Mucosa of rectum (tissue), 2 donors: ENCODE data around the gene ACACA.
"Not testable (repeated sequence)": the region's sequence is repeated elsewhere in the genome, so short reads cannot be mapped to it uniquely, and the experiment has no call there.

Source experiments
- H3K27ac ChIP-seq, 2 donors: one replicate each; pipeline ENCODE4 v1.7.0; 2013; ENCODE audit warnings: inconsistent platforms in 2 of 2, low read depth in 2 of 2, low read length in 2 of 2
- H3K27me3 ChIP-seq, 2 donors: one replicate each; pipeline ENCODE4 v1.7.0; 2013; ENCODE audit warnings: low read length in 2 of 2; ENCODE audit not compliant: control insufficient read depth in 2 of 2, insufficient read depth in 2 of 2
- H3K36me3 ChIP-seq, 2 donors: one replicate each; pipeline ENCODE4 v1.7.0; 2013; ENCODE audit warnings: low read length in 2 of 2; ENCODE audit not compliant: control insufficient read depth in 2 of 2, insufficient read depth in 2 of 2
- H3K4me1 ChIP-seq, 2 donors: one replicate each; pipeline ENCODE4 v1.7.0; 2013; ENCODE audit warnings: low read length in 2 of 2, mild to moderate bottlenecking in 1 of 2; ENCODE audit not compliant: control insufficient read depth in 2 of 2, insufficient read depth in 2 of 2
- H3K4me3 ChIP-seq, 2 donors: one replicate each; pipeline ENCODE4 v1.7.0; 2013; ENCODE audit warnings: low read length in 2 of 2
- H3K9ac ChIP-seq, 2 donors: one replicate each; pipeline ENCODE4 v1.7.0; 2013; ENCODE audit warnings: low read length in 2 of 2, low read depth in 1 of 2, mild to moderate bottlenecking in 1 of 2
- H3K9me3 ChIP-seq, 2 donors: one replicate each; pipeline ENCODE4 v1.7.0; 2013; ENCODE audit warnings: low read length in 2 of 2; ENCODE audit not compliant: control insufficient read depth in 2 of 2
- donor health status: healthy.
- donor health status: Normal muscosa, but diverticular disease.

The ACACA gene

DNA sequence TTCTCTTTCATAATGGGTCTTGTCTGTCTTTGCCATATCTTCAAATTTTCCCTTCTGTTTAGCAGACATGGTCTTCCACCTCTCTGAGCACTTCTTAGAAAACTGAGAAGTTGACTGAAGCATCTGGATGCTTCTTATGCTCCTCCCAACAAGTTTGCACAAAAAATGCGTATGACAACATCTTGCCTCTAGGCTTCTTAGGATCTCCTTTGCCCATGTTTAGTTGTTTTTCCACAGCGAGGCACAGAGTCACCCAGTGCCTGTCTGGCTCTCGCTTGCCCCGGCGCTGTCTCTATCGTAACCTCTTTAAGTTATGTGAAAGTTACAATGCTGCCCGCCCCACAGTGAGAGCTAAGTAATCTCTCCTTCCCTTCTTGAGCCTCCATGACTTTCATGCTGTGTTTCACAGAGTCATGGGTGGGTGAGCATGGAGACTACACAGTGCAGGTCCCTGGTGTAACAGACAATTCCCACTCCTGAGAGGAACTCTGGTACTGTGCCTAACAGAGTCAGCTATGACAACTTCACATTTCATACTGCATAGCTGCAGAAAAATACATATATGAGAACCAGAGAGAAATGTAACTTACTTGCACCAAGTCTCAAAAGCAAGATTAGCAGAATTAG lies 262.4 kb downstream of the ACACA start:
- Histone ChIP-seq H3K36me3 (peaks cover 2 to 4% of the 10 kb centered on the region in 2 donors), H3K4me3 (no peak overlapping the region), H3K9ac (no peak overlapping the region), H3K27ac (no peak overlapping the region), H3K27me3 (no peaks in the 10 kb centered on the region), H3K4me1 (peaks cover 0 to 5% of the 10 kb centered on the region in 2 donors), H3K9me3 (no peaks in the 10 kb centered on the region)

DNA sequence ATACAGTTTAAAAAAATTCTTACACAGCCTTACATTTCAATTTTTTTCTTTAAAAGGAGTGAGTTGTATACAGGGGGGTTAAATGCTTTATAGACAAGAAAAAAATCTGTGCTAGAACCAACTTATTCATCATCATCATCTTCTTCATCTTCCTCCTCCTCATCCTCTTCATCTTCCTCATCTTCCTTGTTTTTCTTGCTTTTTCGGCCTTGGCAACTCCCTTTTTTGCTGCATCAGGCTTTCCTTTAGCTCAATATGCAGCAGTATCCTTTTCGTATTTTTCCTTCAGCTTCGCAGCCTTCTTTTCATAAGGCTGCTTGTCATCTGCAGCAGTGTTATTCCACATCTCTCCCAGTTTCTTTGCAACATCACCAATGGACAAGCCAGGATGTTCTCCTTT lies 263.1 kb downstream of the ACACA start:
- not testable (repeated sequence) for H3K27ac ChIP-seq, H3K9me3 ChIP-seq, H3K27me3 ChIP-seq, H3K9ac ChIP-seq, H3K36me3 ChIP-seq, H3K4me1 ChIP-seq, H3K4me3 ChIP-seq

DNA sequence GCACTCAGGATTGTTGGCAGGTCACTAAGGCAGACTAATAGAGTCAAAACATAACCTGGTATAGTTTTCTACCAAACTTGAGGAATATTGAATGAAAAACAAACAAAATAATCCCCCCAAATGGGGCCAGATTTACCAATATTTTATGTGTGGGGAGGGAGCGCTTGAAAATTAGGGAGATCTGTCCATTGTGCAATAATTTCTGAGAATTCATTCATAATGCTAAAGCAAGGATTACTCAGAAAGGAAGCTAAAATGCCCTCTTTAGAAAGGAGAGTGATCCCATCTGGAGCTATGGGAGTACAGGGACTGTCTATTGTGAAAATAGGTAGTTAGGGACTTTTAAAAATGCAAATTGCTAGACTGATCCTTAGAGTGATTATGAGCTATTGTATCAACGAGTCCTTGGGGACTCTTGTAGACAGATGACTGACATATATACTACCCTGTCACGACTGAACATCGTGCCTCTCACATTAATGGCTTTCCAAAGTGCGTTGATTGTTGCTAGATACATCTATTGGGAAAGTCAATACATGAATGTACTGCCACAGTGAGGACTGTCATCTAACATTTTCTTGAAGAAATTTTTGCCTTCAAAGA lies 264.2 kb downstream of the ACACA start:
- peaks cover 2 to 4% of the 10 kb centered on the region in 2 donors for H3K36me3 ChIP-seq

DNA sequence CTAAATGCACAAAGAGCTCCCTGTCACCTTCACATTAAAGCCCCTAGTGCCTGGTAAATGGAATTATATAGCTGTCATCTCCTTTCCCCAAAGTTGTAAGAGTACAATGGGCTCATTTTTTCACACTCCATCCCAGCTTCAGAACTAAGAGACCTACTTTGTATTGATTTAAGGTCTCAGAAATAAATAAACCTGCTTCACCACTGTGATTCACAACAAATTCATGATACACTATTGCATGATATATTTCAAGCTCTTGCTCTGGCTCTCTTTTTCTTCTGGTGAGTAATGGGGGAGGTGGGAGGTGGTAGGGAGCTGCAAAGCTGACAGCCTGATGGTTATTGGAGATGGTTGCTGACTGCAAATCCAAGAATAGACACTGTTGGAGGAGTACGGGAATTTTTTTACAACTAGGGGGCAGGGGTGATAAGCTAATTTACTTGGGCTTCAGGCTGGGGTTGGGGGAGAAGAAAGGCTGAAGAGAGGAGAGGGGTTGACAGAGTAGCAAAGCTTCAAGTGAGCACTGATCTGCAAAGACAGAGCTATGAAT lies 268.0 kb downstream of the ACACA start:
- H3K9me3 ChIP-seq = no peaks in the 10 kb centered on the region
- H3K27ac ChIP-seq = no peak overlapping the region
- H3K4me3 ChIP-seq = no peak overlapping the region
- no peaks in the 10 kb centered on the region for H3K4me1 ChIP-seq
- H3K36me3 ChIP-seq = peaks cover 2 to 6% of the 10 kb centered on the region in 2 donors
- H3K27me3 ChIP-seq = no peaks in the 10 kb centered on the region
- no peak overlapping the region for H3K9ac ChIP-seq

More for the DNA sequence above, 264.2 kb downstream of the ACACA start:
- Histone ChIP-seq H3K4me3 (no peak overlapping the region), H3K4me1 (peaks cover 0 to 3% of the 10 kb centered on the region in 2 donors), H3K27me3 (no peaks in the 10 kb centered on the region), H3K27ac (no peak overlapping the region), H3K9ac (no peak overlapping the region), H3K9me3 (no peaks in the 10 kb centered on the region)

DNA sequence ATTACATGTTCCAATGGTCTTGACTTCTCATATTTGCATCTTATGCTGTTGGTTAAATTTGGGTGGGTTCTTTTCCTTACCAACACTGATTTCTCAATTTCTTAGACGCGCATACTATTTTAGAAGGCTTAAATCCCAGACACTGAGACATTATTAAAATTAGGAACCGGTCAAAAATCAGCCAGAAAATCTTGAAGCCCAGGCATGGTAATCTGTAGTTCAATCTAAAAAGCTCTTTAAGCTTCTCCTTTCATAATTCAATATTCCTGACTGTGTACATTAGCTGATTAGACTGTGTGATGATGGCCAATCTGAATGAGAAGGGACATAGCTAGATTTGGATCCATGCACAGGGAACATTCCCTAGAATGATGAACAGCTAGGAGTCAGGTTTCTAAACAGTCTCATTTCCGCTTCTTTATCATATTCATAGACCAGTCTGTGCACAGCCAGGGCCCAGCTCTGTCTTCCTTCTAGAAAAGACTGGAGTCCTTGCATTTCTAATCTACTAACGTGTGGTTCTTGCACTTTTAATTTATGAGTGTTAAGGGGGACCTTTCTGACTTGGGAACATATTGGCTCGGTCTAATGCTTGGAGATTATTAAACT lies 268.6 kb downstream of the ACACA start:
- no peak overlapping the region for H3K4me3 ChIP-seq
- H3K27ac ChIP-seq = no peak overlapping the region
- no peaks in the 10 kb centered on the region for H3K4me1 ChIP-seq
- peaks cover 2 to 6% of the 10 kb centered on the region in 2 donors for H3K36me3 ChIP-seq
- no peaks in the 10 kb centered on the region for H3K9me3 ChIP-seq
- no peaks in the 10 kb centered on the region for H3K27me3 ChIP-seq
- H3K9ac ChIP-seq = no peak overlapping the region

DNA sequence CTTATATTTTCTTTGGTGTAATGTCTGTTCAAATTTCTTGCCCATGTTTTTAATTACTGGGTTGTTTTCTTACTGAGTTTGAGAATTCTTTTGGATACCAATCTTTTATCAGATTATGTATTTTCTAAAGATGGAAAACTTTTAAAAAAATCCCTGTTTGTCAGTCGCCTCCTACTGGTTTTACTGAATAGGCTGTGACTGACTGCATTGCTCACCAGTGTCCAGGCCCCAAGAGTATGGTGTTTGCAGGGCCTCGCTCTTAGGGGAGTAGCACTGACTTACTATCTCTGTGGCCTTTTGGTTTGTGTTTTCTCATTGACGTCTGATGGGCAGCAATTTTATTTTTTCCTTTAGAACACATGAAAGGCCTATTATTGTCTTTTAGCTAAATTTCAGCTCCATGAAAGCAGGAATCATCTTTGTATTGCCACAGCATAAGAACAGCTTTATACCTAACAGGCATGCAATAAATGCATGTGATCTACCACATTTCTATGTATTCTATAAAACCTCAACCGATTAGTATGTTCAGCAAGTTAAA lies 269.5 kb downstream of the ACACA start:
- Histone ChIP-seq H3K9me3 (no peaks in the 10 kb centered on the region), H3K9ac (no peak overlapping the region), H3K4me3 (no peak overlapping the region), H3K4me1 (peaks cover 0 to under 1% of the 10 kb centered on the region in 2 donors), H3K36me3 (peaks cover under 1 to 6% of the 10 kb centered on the region in 2 donors), H3K27ac (no peak overlapping the region), H3K27me3 (no peaks in the 10 kb centered on the region)

DNA sequence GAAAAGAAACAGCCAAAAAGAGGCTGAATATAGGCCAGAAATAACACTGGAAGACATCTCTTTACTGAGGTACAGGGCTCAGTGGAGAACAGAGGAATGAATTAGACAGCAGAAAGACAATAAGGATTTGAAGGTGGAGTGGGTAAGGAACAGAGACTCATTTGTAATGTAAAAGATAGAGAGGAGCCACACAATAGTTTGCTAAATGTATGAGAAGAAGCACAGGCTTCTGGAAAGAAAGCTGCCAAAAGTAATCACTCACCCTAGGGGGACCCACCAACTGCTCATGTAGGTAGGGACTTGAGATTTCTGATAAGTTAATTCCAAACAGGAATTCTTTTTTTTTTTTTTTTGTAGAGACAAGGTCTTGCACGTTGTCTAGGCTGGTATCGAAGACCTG lies 271.1 kb downstream of the ACACA start:
- Histone ChIP-seq H3K27me3 (no peaks in the 10 kb centered on the region), H3K27ac (no peak overlapping the region), H3K9ac (no peak overlapping the region), H3K4me3 (no peak overlapping the region), H3K4me1 (peaks cover 0 to 5% of the 10 kb centered on the region in 2 donors), H3K36me3 (peaks cover 0 to 2% of the 10 kb centered on the region in 2 donors), H3K9me3 (no peaks in the 10 kb centered on the region)

DNA sequence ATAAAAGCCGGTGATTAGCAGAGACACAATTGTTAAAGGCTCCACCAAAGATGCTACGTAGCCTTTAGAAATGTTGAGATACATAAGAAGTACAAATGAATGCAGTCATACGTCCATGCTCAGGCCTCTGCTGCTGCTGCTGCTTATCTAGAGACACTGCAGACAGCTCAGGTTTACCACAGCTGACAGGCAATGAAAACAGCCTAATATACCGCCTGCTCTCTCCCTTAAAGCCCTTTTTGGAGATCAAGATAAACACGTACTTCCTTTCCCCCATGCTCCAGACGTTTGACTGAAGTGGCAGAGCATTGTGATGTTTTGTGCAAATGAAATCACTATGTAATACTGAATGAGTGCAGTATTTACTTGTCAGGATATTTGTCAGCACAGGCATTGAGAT lies 272.6 kb downstream of the ACACA start:
- peaks cover 0 to 5% of the 10 kb centered on the region in 2 donors for H3K4me1 ChIP-seq

DNA sequence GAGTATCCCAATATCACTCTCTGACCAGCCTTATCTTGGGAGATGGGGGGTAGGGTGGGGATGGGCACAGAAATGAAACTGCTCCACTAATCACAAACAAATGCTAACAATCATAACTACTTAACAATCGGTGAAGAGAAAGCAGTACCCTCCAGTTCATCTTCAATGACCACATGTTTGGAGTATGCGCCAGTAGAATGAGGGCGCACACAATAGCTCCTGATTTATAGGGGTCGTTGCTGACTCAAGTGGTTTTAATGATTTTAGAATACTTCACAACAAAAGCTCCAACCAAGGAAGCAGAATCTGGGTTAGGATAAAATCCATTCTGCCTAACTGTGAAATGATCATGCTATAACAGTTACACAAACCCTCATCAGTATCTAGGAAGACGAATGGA lies 273.5 kb downstream of the ACACA start:
- no peak overlapping the region for H3K27ac ChIP-seq
- no peak overlapping the region for H3K9ac ChIP-seq
- H3K27me3 ChIP-seq = no peaks in the 10 kb centered on the region
- H3K36me3 ChIP-seq = peaks cover 6 to 17% of the 10 kb centered on the region in 2 donors
- H3K9me3 ChIP-seq = no peaks in the 10 kb centered on the region
- H3K4me3 ChIP-seq = no peak overlapping the region
- H3K4me1 ChIP-seq = peaks cover 0 to 5% of the 10 kb centered on the region in 2 donors

More for the DNA sequence above, 272.6 kb downstream of the ACACA start:
- Histone ChIP-seq H3K9ac (no peak overlapping the region), H3K9me3 (no peaks in the 10 kb centered on the region), H3K27ac (no peak overlapping the region), H3K4me3 (no peak overlapping the region), H3K27me3 (no peaks in the 10 kb centered on the region), H3K36me3 (peaks cover 6 to 11% of the 10 kb centered on the region in 2 donors)
